ENCODE data around the gene PMIS2.

The PMIS2 gene

DNA sequence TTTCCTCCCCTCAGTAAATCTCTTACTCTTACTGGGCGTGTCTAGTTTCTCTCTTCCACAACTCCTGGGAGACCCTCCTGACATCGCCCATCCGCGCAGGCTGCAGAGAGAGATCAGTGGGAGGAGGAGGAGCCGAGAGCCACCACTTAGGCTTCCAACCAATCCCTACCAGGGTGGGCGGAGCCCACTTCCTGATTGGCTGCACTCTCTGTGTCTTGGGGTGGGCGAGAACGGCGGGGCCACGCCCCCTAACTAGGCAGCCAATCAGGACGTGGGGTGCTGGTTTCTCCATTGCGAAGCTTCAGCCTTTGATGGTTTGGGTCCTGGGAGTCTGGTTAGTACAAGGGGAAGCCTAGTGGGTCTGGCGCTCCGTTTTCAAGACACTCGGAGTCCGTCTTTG is at the start of gene PMIS2:
PMIS2 (plus strand) TSS at position 326 of the 400 bp plus-strand sequence. CDS start 87 bp downstream, outside the sequence.
- Histone ChIP-seq H3K9me3 (ENCODE audit: insufficient read depth, low read depth, low read length) (no peaks in the 10 kb centered on the region), H2AFZ (ENCODE audit: low read length) (no peak within 1 kb of the TSS), H4K20me1 (ENCODE audit: insufficient read depth, low read length, poor library complexity, severe bottlenecking) (no peaks in the 10 kb centered on the region), H3K4me2 (ENCODE audit: low read depth, low read length, poor library complexity, severe bottlenecking) (no peak within 1 kb of the TSS), H3K4me1 (ENCODE audit: insufficient read depth, low read length, poor library complexity, severe bottlenecking) (no peaks in the 10 kb centered on the region), H3K9me2 (replicated peaks; ENCODE audit: low read depth, low read length) (no peaks in the 10 kb centered on the region), H3K27me3 (ENCODE audit: insufficient read depth, low read length, poor library complexity, severe bottlenecking) (no peaks in the 10 kb centered on the region), H3F3A (ENCODE audit: low read depth) (no peaks in the 10 kb centered on the region), H3K36me3 (ENCODE audit: insufficient read depth, low read length) (no peaks in the 10 kb centered on the region), H3K79me2 (ENCODE audit: insufficient read depth, low read length) (no peaks in the 10 kb centered on the region), H3K9ac (ENCODE audit: low read depth, low read length, poor library complexity, severe bottlenecking) (no peak within 1 kb of the TSS), H3K4me3 (ENCODE audit: low read length, poor library complexity, severe bottlenecking) (no peak within 1 kb of the TSS)
- TF ChIP-seq EZH2phosphoT487 (IDR thresholded peaks at IDR 0.05; ENCODE audit: borderline replicate concordance), result no peak
- TF ChIP-seq, protein P1, sequence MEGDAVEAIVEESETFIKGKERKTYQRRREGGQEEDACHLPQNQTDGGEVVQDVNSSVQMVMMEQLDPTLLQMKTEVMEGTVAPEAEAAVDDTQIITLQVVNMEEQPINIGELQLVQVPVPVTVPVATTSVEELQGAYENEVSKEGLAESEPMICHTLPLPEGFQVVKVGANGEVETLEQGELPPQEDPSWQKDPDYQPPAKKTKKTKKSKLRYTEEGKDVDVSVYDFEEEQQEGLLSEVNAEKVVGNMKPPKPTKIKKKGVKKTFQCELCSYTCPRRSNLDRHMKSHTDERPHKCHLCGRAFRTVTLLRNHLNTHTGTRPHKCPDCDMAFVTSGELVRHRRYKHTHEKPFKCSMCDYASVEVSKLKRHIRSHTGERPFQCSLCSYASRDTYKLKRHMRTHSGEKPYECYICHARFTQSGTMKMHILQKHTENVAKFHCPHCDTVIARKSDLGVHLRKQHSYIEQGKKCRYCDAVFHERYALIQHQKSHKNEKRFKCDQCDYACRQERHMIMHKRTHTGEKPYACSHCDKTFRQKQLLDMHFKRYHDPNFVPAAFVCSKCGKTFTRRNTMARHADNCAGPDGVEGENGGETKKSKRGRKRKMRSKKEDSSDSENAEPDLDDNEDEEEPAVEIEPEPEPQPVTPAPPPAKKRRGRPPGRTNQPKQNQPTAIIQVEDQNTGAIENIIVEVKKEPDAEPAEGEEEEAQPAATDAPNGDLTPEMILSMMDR (conservative IDR thresholded peaks at IDR 0.05; ENCODE audit: low read length), result no peak

DNA sequence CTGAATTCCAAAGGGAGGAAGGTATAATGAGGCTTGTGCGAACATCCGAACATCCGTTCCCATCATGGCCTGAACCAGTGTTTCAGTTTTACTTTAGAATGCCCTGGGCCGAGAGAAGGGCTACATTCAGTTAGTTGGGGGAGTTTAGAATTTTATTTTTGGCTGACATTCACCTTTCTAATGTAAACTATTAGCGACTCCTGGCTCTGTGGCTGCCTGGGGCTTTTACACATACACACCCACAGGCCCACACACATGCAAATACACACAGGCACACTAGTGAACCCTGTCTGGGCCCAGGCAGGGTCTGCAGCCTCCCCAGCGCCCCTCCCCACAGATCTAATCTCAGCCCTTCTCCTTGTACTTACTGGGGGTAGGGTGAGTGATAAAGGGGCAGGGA is 46.7 kb upstream of the PMIS2 start:
- TF ChIP-seq EZH2phosphoT487 (IDR thresholded peaks at IDR 0.05; ENCODE audit: borderline replicate concordance), result no peak
- TF ChIP-seq, protein P1 (conservative IDR thresholded peaks at IDR 0.05; ENCODE audit: low read length), result no peak

DNA sequence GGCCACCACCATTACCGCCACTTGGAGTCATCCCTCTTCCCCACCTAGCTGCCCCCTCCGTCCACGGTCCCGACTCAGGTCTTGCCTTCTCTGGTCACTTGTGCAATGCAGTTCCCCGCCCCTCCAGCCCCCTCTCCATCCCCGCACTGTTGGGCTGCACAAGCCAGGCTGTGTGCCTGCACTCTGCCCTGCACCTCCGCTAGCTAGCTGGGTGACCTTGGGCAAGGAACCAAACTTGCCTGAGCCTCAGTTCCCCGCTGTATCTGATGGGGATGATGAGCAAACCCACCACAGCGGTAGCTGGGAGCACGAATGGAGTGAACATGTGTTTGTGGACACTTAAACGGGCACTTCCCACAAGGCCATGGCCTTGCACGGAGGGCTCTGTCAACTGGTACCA is 46.1 kb upstream of the PMIS2 start:
- TF ChIP-seq EZH2phosphoT487 (IDR thresholded peaks at IDR 0.05; ENCODE audit: borderline replicate concordance), result no peak
- TF ChIP-seq, protein P1 (conservative IDR thresholded peaks at IDR 0.05; ENCODE audit: low read length), result no peak

More for the DNA sequence above, 46.7 kb upstream of the PMIS2 start:
- no peaks in the 10 kb centered on the region for H4K20me1 ChIP-seq (ENCODE audit: insufficient read depth, low read length, poor library complexity, severe bottlenecking)
- H3K9me2 ChIP-seq (replicated peaks; ENCODE audit: low read depth, low read length), result no peaks in the 10 kb centered on the region
- H3K4me2 ChIP-seq (ENCODE audit: low read depth, low read length, poor library complexity, severe bottlenecking), result no peak overlapping the region
- no peaks in the 10 kb centered on the region for H3K9me3 ChIP-seq (ENCODE audit: insufficient read depth, low read depth, low read length)
- no peaks in the 10 kb centered on the region for H3K36me3 ChIP-seq (ENCODE audit: insufficient read depth, low read length)
- H3K4me1 ChIP-seq (ENCODE audit: insufficient read depth, low read length, poor library complexity, severe bottlenecking), result peaks cover 25% of the 10 kb centered on the region
- H2AFZ ChIP-seq (ENCODE audit: low read length), result no peak overlapping the region
- no peaks in the 10 kb centered on the region for H3F3A ChIP-seq (ENCODE audit: low read depth)
- H3K79me2 ChIP-seq (ENCODE audit: insufficient read depth, low read length), result peaks cover 12% of the 10 kb centered on the region
- H3K27me3 ChIP-seq (ENCODE audit: insufficient read depth, low read length, poor library complexity, severe bottlenecking), result no peaks in the 10 kb centered on the region
- no peak overlapping the region for H3K4me3 ChIP-seq (ENCODE audit: low read length, poor library complexity, severe bottlenecking)
- H3K9ac ChIP-seq (ENCODE audit: low read depth, low read length, poor library complexity, severe bottlenecking), result no peak overlapping the region

More for the DNA sequence above, 46.1 kb upstream of the PMIS2 start:
- H3K9me3 ChIP-seq (ENCODE audit: insufficient read depth, low read depth, low read length), result no peaks in the 10 kb centered on the region
- peaks cover 17% of the 10 kb centered on the region for H3K79me2 ChIP-seq (ENCODE audit: insufficient read depth, low read length)
- no peaks in the 10 kb centered on the region for H3K27me3 ChIP-seq (ENCODE audit: insufficient read depth, low read length, poor library complexity, severe bottlenecking)
- H3K4me2 ChIP-seq (ENCODE audit: low read depth, low read length, poor library complexity, severe bottlenecking), result no peak overlapping the region
- no peaks in the 10 kb centered on the region for H3K36me3 ChIP-seq (ENCODE audit: insufficient read depth, low read length)
- no peak overlapping the region for H2AFZ ChIP-seq (ENCODE audit: low read length)
- no peak overlapping the region for H3K9ac ChIP-seq (ENCODE audit: low read depth, low read length, poor library complexity, severe bottlenecking)
- no peaks in the 10 kb centered on the region for H3K9me2 ChIP-seq (replicated peaks; ENCODE audit: low read depth, low read length)
- no peaks in the 10 kb centered on the region for H3F3A ChIP-seq (ENCODE audit: low read depth)
- peaks cover 30% of the 10 kb centered on the region for H3K4me1 ChIP-seq (ENCODE audit: insufficient read depth, low read length, poor library complexity, severe bottlenecking)
- no peak overlapping the region for H3K4me3 ChIP-seq (ENCODE audit: low read length, poor library complexity, severe bottlenecking)
- H4K20me1 ChIP-seq (ENCODE audit: insufficient read depth, low read length, poor library complexity, severe bottlenecking), result no peaks in the 10 kb centered on the region

All from Loucy (cell line).